ENCODE data around the gene NHLH1.

DNA sequence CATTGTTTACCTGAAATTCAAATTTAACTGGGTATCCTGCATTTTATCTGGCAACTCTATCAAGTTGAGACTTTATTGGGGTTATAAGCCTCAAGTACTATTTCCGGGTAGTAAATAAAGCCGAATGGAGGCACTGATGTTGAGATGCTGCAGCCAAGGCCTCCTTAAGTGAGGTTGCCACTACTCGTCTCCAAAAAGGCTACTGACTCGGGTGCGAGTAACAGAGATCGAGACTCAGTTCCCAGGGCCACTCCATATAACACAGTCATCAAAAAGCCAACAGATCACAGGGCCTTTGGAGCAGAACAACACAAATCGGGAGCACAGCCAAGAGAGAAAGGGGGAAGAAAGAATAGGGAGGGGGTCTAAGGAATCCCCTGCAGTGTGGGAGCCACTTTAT, 24.3 kb upstream of the NHLH1 start:
- TF ChIP-seq, protein P1, sequence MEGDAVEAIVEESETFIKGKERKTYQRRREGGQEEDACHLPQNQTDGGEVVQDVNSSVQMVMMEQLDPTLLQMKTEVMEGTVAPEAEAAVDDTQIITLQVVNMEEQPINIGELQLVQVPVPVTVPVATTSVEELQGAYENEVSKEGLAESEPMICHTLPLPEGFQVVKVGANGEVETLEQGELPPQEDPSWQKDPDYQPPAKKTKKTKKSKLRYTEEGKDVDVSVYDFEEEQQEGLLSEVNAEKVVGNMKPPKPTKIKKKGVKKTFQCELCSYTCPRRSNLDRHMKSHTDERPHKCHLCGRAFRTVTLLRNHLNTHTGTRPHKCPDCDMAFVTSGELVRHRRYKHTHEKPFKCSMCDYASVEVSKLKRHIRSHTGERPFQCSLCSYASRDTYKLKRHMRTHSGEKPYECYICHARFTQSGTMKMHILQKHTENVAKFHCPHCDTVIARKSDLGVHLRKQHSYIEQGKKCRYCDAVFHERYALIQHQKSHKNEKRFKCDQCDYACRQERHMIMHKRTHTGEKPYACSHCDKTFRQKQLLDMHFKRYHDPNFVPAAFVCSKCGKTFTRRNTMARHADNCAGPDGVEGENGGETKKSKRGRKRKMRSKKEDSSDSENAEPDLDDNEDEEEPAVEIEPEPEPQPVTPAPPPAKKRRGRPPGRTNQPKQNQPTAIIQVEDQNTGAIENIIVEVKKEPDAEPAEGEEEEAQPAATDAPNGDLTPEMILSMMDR (IDR thresholded peaks at IDR 0.05) = no peak
- TF ChIP-seq POLR2A (IDR thresholded peaks at IDR 0.05) (no peak), EP300 (IDR thresholded peaks at IDR 0.05) (no peak), POLR2AphosphoS5 (IDR thresholded peaks at IDR 0.05) (no peak)

Measured in gastroesophageal sphincter (tissue), 3 donors.